ENCODE measurements around the gene TULP4.
"Not testable (repeated sequence)": the region's sequence is repeated elsewhere in the genome, so short reads cannot be mapped to it uniquely, and the experiment has no call there.

The TULP4 gene

GRCh38 chr6:158301561-158301960 is 10.7 kb upstream of the TULP4 start:
- DNase-seq (ENCODE audit: low spot score), result not testable (repeated sequence)

DNA sequence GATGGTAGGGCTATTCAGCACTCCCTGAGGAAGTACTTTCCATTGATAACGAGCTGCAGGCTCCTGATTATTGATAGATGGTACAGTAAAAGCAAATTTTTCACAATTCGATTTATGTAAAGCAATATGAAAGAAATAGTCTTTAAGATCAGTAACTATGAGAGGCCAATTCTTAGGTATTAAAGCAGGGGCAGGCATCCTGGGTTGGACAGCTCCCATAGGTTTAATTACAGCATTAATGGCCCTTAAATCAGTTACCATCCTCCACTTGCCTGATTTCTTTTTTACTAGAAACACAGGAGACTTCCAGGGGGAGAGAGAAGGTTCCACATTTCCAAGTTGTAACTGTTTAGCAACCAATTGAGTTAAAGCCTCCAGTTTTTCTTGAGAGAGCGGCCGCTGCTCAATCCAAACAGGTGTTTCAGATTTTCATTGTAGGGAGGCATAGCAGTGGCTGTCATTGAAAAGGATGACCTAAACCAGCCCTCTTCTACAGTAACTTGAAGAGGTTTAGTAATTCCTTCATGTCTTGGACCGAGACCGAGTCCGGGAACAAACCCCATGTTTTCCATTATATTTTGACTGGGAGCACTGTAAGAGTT is 10.0 kb upstream of the TULP4 start:
- DNase-seq (ENCODE audit: low spot score), result not testable (repeated sequence)

DNA sequence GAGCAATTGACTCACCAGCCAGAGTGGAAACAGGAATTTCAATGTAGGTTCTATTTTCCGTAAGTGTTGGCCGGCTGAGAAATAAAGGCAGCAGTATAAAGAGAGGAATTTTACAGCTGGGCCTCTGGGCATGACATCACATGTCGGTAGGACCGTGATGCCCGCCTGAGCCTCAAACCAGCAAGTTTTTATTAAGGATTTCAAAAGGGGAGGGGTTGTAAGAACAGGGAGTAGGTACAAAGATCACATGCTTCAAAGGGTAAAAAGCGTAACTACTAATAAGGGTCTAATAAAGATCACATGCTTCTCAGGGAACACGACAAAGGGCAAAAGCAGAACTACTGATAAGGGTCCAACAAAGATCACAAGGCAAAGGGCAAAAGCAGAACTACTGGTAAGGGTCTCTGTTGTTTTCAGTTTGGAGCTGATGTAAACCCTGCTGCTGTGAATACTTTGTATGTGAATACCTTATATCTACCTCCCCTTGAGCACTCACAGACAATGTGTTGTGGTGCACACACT is 9.0 kb upstream of the TULP4 start:
- TF ChIP-seq CTCF (IDR thresholded peaks at IDR 0.05; ENCODE audit: extremely low read depth, missing control alignments), result no peak
- no peak for DNase-seq (ENCODE audit: low spot score)

- TF ChIP-seq CTCF (IDR thresholded peaks at IDR 0.05; ENCODE audit: extremely low read depth, missing control alignments), result no peak
- DNase-seq (ENCODE audit: low spot score), result no peak
These were observed 8.0 kb upstream of the TULP4 start for GRCh38 chr6:158304254-158304653.

GRCh38 chr6:158309814-158310213 is 2.5 kb upstream of the TULP4 start:
- TF ChIP-seq CTCF (IDR thresholded peaks at IDR 0.05; ENCODE audit: extremely low read depth, missing control alignments), result no peak
- no peak for DNase-seq (ENCODE audit: low spot score)

DNA sequence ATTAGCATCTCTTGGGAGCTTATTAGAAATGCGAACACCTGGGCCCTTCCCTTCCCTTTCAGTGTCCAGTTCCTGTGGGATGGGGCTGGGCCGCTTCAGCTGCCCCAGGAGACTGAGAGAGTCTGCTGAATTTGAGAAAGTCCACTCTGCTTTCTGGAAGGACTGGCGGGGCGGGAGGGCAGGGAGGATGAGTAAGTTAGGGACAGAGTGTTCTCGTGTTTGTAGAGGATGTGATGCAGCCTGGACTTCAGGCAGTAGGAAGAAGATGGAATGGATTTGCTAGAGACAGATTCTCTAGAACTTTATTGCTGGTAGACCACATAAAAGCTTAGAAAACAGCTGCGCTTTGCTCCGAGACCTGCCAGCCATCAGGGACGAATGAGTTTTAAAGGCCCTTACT is 1.1 kb upstream of the TULP4 start:
- no peak for DNase-seq (ENCODE audit: low spot score)
- no peak for TF ChIP-seq CTCF (IDR thresholded peaks at IDR 0.05; ENCODE audit: extremely low read depth, missing control alignments)

DNA sequence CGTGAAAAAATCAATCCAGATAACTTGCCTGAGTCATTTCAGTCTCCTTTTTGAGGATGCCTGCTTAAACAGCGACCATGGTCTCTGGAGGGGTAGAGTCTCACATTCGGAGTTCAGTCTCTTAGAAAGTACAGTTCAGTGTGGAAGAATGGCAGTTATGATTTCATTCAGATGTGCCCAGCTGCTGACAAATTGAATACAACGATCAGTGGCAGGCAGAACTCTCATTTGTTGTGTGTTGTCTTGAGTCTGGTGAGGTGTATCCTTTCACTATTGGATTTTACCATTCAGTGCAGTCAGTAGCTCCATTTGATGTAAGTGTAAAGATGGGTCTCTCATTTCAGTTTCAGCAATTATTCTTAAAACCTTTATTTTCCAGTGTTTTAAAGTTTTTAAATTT is 639 bp upstream of the TULP4 start:
- TF ChIP-seq CTCF (IDR thresholded peaks at IDR 0.05; ENCODE audit: extremely low read depth, missing control alignments), result no peak
- no peak for DNase-seq (ENCODE audit: low spot score)

DNA sequence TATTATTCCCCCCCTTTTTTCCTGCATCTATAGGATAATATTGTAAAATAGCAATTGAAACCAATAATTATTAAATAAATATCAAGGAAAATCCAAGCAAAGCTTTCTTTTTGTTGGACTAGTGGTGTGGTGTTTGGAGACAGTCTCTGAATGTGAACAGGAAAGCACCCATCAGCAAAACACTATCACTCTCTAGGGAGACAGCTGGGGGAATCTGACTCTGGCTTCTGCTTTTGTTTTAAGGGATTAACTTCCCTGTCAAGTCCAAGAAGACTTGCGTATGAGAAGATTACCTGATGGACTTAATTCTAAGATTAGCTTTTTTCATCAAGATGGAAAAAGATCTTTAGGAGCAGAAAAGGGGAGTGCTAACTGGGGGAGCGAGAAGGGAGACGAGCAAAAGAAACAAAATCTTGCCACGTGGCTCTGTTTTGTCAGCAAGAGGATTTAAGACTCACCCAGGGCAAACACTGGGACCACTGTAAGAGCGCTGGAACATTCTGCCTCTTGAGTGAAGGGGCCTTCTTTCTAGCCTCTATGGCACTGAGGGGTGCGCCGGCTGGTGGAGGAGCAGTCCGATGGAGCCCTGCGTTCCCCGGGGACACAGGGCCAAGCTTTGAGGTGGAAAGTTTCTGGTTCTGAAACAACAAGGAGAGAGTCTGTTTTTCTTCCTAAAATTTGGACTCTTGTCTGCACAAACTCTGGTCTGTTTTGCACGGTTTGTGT is 570 bp downstream of the TULP4 start:
- TF ChIP-seq CTCF (IDR thresholded peaks at IDR 0.05; ENCODE audit: extremely low read depth, missing control alignments), result no peak

More for the DNA sequence above, 570 bp downstream of the TULP4 start:
- DNase-seq (ENCODE audit: low spot score), result no peak

Data from GM20000 (cell line).